T follicular helper cell (primary cell): ENCODE results near the gene C16orf89.
"Not testable (repeated sequence)": the region's sequence is repeated elsewhere in the genome, so short reads cannot be mapped to it uniquely, and the experiment has no call there.

ENCODE experiments used
- DNase-seq: peaks from one replicate; pipeline ENCODE4 v3.0.0-alpha.2; 2020; ENCODE audit warnings: low read depth
- total RNA-seq, 2 experiments: gene quantifications; one replicate each; lab custom pipeline; 2026; lab: John Stamatoyannopoulos, UW

The C16orf89 gene
- total RNA-seq, result 0 to 0.09 reads per million in 2 experiments

- no peak for DNase-seq
Measured at GRCh38 chr16:5065813-5066212, at the start of gene C16orf89. Gene C16orf89, minus strand, starts transcription at chr16:5065956. Its CDS starts 48 bp downstream, at chr16:5065908.

DNA sequence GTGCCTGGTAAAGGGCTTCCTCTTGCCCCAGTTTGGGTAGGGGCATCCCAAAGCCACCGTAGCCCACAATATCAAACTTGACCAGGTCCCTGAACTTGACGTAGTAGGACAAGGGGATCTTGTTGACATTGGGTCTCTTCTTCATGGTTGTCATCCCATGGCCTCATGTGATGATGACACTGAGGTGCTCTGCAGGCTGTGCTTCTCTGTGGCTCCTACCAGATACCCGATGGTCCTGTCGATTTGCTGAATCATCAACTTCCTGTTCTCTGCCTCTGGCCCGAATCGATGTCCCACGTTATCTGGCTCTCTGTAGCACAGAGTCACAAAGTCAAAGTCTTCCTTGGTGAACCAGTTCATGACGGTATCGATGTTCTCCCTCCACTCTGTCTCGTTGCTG lies 45.2 kb upstream of the C16orf89 start:
- DNase-seq, result not testable (repeated sequence)

GRCh38 chr16:5108505-5109158 lies 42.9 kb upstream of the C16orf89 start:
- DNase-seq, result no peak

DNA sequence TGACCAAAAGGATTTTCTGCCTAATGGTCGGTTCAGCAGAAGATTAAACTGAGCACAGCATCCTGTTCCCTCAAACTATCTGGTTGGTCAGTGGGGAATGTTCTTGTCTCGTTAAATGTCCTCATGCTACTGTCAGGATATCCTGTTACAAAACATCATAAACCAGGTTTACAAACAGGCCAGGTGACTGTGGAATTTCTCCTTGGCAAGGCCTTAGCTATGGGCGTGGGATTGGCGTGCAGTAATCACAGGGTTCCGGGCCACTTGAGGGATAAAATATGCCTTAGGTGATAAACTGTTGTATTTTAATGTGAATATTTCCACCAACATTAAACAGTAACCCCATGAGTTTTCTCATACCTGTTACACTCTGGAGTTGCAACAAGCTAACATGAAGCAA lies 39.3 kb upstream of the C16orf89 start:
- DNase-seq, result not testable (repeated sequence)

GRCh38 chr16:5103296-5104032 lies 37.7 kb upstream of the C16orf89 start:
- DNase-seq, result not testable (repeated sequence)

DNA sequence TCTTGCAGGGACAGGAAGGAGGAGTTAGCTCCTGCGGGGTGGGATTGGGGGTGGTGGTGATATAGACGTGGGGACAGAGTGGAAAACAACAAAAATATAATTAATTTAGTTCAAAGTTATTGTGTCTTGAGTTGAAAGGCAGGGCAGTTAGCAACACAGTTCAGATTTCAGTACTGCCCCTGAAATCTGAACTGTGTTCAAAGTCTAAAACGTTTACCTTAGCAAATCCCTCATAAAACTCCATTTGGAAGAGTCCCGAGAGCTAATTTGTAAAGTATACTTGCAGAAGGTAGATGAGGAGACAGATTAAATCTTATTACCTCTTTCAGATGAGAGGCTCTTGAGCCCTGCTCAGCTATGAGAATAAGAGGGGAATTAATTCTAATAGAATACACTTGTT lies 33.4 kb upstream of the C16orf89 start:
- not testable (repeated sequence) for DNase-seq

- peak; percentile 93 for DNase-seq
Measured at GRCh38 chr16:5098221-5099159, 32.7 kb upstream of the C16orf89 start.

DNA sequence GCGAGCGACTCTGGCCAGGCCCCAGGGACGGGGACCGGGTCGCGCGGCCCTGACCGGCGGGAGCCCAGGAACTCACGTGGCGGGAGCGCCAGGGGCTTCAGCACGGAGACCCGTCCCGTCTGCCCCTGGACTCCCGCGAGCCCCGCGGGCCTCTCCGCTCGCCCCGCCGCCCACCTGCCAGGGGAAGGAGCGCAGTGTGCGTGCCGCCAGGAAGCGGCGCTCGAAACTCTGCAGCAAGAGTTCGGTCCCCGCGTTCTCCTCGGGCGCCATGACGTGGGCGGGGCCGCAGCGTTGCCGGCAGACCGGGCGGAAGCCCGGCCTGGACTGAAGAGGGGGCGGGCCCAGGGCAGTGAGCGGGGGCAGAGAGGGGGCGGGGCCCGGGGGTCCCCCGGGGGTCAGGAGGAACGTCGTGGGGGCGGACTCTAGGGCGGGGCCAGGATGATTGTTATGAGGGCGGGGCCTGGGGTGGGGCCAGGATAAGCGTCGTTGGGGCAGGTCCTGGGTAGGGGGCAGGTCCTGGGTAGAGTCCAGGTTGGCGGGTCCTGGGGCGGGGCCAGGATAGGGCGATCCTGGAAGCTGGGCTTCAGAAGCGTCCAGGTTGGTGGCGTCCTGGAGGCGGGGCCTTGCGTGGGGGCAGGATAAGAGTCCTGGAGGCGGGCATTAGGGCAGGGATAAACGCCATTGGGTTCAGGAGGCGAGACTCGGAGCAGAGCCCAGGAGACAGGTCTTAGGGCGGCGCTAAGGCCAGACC lies 31.9 kb upstream of the C16orf89 start, which contains the start of gene EEF2KMT:
EEF2KMT (minus strand) TSS at position 326 of the 751 bp plus-strand sequence; CDS start at position 270, 56 bp downstream.
- DNase-seq, result peak; percentile 76

GRCh38 chr16:5097061-5097469 lies 31.3 kb upstream of the C16orf89 start:
- DNase-seq, result peak; percentile 32

DNA sequence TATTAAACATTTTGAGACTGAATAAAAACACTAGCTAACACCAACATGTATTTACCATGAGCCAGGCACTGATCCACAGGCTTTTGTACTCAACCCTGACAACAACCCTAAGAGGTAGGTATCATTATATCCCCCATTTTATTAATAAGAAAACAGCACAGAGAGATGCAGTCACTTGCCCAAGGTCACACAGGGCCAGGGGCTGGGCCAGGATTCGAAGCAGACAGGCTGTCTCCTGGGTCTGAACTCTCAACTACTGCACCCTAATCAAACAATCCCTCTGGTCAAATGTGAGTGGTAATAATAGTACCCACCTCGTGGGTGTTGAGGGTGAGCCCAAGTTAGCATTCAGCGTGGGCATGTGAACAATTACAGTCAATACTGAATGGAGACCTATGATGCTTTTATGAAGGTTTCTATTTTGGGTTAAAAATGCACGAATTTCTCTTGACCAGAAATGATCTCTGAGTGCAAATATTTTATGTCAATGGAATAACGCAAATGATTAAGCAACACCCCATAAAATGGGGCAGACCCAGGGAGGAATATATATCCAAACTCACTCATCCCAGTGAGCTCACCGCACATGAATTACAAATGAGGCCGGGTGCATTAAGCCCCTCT lies 30.8 kb upstream of the C16orf89 start:
- not testable (repeated sequence) for DNase-seq

GRCh38 chr16:5095145-5095830 lies 29.5 kb upstream of the C16orf89 start:
- not testable (repeated sequence) for DNase-seq

GRCh38 chr16:5093746-5094145 lies 28.0 kb upstream of the C16orf89 start:
- DNase-seq, result not testable (repeated sequence)

GRCh38 chr16:5093081-5093480 lies 27.3 kb upstream of the C16orf89 start:
- DNase-seq, result not testable (repeated sequence)

- not testable (repeated sequence) for DNase-seq
Measured at GRCh38 chr16:5090592-5090991, 24.8 kb upstream of the C16orf89 start.

DNA sequence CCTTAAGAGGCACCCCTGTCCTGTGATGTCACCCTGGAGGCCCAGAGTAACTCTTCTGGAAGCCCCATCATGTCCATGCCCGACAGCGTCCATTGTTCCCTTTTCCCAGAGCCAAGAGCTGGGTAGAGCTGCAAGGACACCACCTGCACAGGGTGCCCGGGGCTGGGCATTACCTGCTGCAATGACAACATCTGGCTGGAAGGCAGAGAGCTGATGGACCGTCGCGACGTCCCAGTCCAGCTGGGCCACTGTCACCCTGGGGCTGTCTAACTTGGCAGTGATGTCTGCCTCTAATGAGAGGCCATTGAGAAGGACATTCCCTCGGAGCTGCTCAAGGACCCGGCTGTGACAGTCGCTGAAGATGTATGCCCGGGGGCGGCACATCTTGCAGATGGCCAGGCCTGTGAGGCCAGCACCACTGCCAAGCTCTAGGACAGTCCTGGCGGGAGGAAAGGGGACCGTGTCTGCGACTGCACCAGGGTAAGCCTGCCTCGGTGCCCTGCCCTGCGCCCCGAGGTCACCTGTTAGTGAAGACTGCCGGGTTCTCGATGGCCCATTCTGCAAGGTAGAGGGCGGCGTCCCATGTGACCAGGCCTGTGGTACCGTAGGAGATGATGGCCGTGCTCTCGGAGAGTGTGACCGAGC lies 24.3 kb upstream of the C16orf89 start:
- DNase-seq, result not testable (repeated sequence)

DNA sequence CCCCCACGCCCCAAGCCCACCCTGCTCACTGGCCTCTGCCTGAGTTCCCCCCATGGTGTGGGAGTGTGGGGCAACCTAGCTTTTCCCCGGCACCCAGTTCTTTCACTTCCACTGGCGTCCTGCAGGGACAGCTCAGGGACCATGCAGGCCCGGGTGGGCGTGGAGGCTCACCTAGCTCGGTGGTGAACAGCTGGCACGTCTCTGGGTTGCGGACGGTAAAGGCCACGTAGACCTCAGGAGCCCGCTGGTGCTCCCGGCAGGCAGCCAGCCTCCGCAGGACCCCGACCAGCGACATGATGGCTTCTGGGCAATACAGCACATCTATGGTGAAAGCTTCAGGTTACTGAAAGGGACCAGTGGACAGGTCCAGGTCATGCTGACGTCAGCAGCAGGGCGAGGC lies 23.2 kb upstream of the C16orf89 start:
- not testable (repeated sequence) for DNase-seq

DNA sequence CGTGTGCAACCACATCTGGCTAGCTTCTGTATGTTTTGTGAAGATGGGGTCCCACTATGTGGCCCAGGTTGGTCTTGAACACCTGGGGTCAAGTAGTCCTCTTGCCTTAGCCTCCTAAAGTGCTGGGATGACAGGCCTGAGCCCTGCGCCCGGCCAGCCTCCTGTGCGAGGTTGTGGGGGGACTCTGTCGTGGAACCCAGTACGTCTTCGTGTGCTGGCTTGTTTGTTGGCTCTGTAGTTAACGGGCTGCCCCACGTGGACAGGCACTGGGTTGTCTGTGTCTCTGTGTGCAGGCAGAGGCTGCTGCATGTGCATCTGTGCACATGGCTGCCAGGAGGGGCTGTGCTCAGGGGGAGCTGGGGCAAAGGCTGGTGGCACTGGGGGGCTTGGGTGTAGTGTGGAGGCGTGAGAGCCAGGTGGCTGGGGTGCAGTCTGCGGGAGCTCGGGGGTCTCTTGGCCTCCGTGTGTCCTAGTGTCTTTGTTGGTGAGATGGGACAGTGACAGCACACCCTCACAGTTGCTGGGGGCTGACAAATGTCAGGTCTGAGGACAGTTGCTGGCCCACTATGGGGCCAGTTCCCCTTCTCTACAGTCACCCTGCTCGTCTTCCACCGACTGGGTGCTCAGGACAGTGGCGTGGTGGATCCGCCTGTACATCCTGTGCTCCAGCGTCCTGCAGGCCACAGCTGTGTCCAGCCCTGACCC lies 22.5 kb upstream of the C16orf89 start:
- not testable (repeated sequence) for DNase-seq

DNA sequence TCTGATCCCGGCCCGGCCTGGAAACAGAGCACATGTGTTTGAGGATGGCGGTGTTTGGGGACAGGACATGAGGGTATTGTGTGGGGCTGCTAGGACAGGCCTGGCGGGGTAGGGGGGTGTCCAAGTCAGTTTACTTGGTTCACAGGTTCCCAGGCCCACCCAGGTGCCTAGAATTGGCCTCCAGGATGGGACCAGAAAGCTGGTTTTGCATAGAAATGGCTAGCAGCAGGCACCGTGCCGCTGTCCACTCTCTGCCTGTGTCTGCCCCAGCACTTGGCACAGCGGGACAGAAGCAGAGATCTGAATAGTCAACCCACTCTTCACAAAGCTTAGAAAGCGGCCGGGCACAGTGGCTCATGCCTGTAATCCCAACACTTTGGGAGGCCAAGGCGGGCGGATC lies 20.0 kb upstream of the C16orf89 start:
- DNase-seq, result not testable (repeated sequence)

GRCh38 chr16:5084802-5085201 lies 19.0 kb upstream of the C16orf89 start:
- peak; percentile 44 for DNase-seq
